ES-I3 (cell line): ENCODE measurements around the gene PAIP1.
"Not testable (repeated sequence)": the region's sequence is repeated elsewhere in the genome, so short reads cannot be mapped to it uniquely, and the experiment has no call there.

Experiments
- H3K36me3 ChIP-seq: 2 replicates; pipeline ENCODE4 v1.6.1; 2013; ENCODE audit warnings: mild to moderate bottlenecking, low read length, control low read depth, moderate library complexity; ENCODE audit not compliant: insufficient read depth
- H3K4me1 ChIP-seq: 2 replicates; pipeline ENCODE4 v1.6.1; 2013; ENCODE audit warnings: mild to moderate bottlenecking, control low read depth, low read length; ENCODE audit not compliant: insufficient read depth
- H3K9ac ChIP-seq: 2 replicates; pipeline ENCODE4 v1.6.1; 2013; ENCODE audit warnings: low read depth, mild to moderate bottlenecking, low read length, moderate library complexity
- H3K9me3 ChIP-seq: 2 replicates; pipeline ENCODE4 v1.6.1; 2013; ENCODE audit warnings: mild to moderate bottlenecking, low read length, moderate library complexity; ENCODE audit not compliant: control insufficient read depth, insufficient read depth

PAIP1 gene

GRCh38 chr5:43560128-43560527 lies 3.3 kb upstream of the PAIP1 start:
- Histone ChIP-seq H3K9ac (no peak overlapping the region), H3K4me1 (0 out of 2 replicates have a peak, but pooled peaks cover 2% of the 10 kb centered on the region), H3K36me3 (no peaks in the 10 kb centered on the region), H3K9me3 (no peaks in the 10 kb centered on the region)

GRCh38 chr5:43556607-43556856 lies 345 bp downstream of the PAIP1 start:
- H3K36me3 ChIP-seq, H3K9me3 ChIP-seq, H3K4me1 ChIP-seq: not testable (repeated sequence)
- H3K9ac ChIP-seq: peak overlapping the region; percentile 73

GRCh38 chr5:43555895-43556606 lies 826 bp downstream of the PAIP1 start:
- Histone ChIP-seq H3K4me1 (peaks cover 4% of the 10 kb centered on the region; the same call in 1 of the 2 replicates), H3K9me3 (no peaks in the 10 kb centered on the region), H3K36me3 (0 out of 2 replicates have a peak, but pooled peaks cover 5% of the 10 kb centered on the region), H3K9ac (peak overlapping the region; percentile 73)

- peaks cover 4% of the 10 kb centered on the region; the same call in 1 of the 2 replicates for H3K4me1 ChIP-seq
- H3K9me3 ChIP-seq: no peaks in the 10 kb centered on the region
- H3K36me3 ChIP-seq: peaks cover 9% of the 10 kb centered on the region; the same call in 1 of the 2 replicates
- no peak overlapping the region for H3K9ac ChIP-seq
These were observed 2.4 kb downstream of the PAIP1 start for GRCh38 chr5:43554497-43554896.

GRCh38 chr5:43553381-43553780 lies 3.5 kb downstream of the PAIP1 start:
- Histone ChIP-seq H3K36me3 (peaks cover 9% of the 10 kb centered on the region), H3K9me3 (no peaks in the 10 kb centered on the region), H3K9ac (no peak overlapping the region), H3K4me1 (peaks cover 4% of the 10 kb centered on the region; the same call in 1 of the 2 replicates)

GRCh38 chr5:43551731-43552130 lies 5.1 kb downstream of the PAIP1 start:
- no peak overlapping the region for H3K9ac ChIP-seq
- no peaks in the 10 kb centered on the region for H3K9me3 ChIP-seq
- H3K36me3 ChIP-seq: peaks cover 16% of the 10 kb centered on the region
- peaks cover 4% of the 10 kb centered on the region; the same call in 1 of the 2 replicates for H3K4me1 ChIP-seq

- H3K36me3 ChIP-seq: peaks cover 31% of the 10 kb centered on the region
- H3K4me1 ChIP-seq, H3K9me3 ChIP-seq, H3K9ac ChIP-seq: not testable (repeated sequence)
These were observed 7.6 kb downstream of the PAIP1 start for GRCh38 chr5:43549272-43549671.

GRCh38 chr5:43548358-43548757 lies 8.5 kb downstream of the PAIP1 start:
- Histone ChIP-seq H3K9ac (no peak overlapping the region), H3K36me3 (peaks cover 38% of the 10 kb centered on the region), H3K4me1 (no peaks in the 10 kb centered on the region), H3K9me3 (no peaks in the 10 kb centered on the region)

- Histone ChIP-seq H3K9me3 (no peaks in the 10 kb centered on the region), H3K36me3 (peaks cover 34% of the 10 kb centered on the region), H3K9ac (no peak overlapping the region), H3K4me1 (no peaks in the 10 kb centered on the region)
These were observed 9.3 kb downstream of the PAIP1 start for GRCh38 chr5:43547532-43547931.

- Histone ChIP-seq H3K9me3 (no peaks in the 10 kb centered on the region), H3K36me3 (peaks cover 37% of the 10 kb centered on the region), H3K9ac (no peak overlapping the region), H3K4me1 (no peaks in the 10 kb centered on the region)
These were observed 13.4 kb downstream of the PAIP1 start for GRCh38 chr5:43543434-43543833.

- Histone ChIP-seq H3K36me3 (peaks cover 27% of the 10 kb centered on the region), H3K9me3 (no peaks in the 10 kb centered on the region), H3K9ac (no peak overlapping the region), H3K4me1 (no peaks in the 10 kb centered on the region)
These were observed 16.1 kb downstream of the PAIP1 start for GRCh38 chr5:43540746-43541145.

- H3K9ac ChIP-seq: no peak overlapping the region
- H3K9me3 ChIP-seq: no peaks in the 10 kb centered on the region
- H3K4me1 ChIP-seq: no peaks in the 10 kb centered on the region
- peaks cover 20% of the 10 kb centered on the region for H3K36me3 ChIP-seq
These were observed 19.9 kb downstream of the PAIP1 start for GRCh38 chr5:43536972-43537371.

- H3K9ac ChIP-seq: no peak overlapping the region
- peaks cover 22% of the 10 kb centered on the region for H3K36me3 ChIP-seq
- no peaks in the 10 kb centered on the region for H3K9me3 ChIP-seq
These were observed 23.2 kb downstream of the PAIP1 start for GRCh38 chr5:43533646-43534045.

GRCh38 chr5:43530648-43531047 lies 26.2 kb downstream of the PAIP1 start:
- H3K9me3 ChIP-seq: no peaks in the 10 kb centered on the region
- H3K36me3 ChIP-seq: peaks cover 27% of the 10 kb centered on the region
- no peaks in the 10 kb centered on the region for H3K4me1 ChIP-seq
- no peak overlapping the region for H3K9ac ChIP-seq

More at GRCh38 chr5:43533646-43534045, 23.2 kb downstream of the PAIP1 start:
- H3K4me1 ChIP-seq: no peaks in the 10 kb centered on the region

GRCh38 chr5:43523662-43524072 lies 33.2 kb downstream of the PAIP1 start:
- H3K9me3 ChIP-seq: no peaks in the 10 kb centered on the region
- H3K36me3 ChIP-seq: peaks cover 5% of the 10 kb centered on the region; the same call in 1 of the 2 replicates
- no peak overlapping the region for H3K9ac ChIP-seq
- no peaks in the 10 kb centered on the region for H3K4me1 ChIP-seq
